Esophagus squamous epithelium (tissue), 5 donors: ENCODE measurements around the gene SPINT2. TPM values are rescaled to one million over a fixed set of nuclear protein-coding genes. Genes with fewer than 3 reads are reported as not detected.

Experiments
- DNase-seq: peaks from one replicate; lab custom pipeline; 2025; lab: John Stamatoyannopoulos, UW
- H3K27ac ChIP-seq, 4 donors: fragments of 200-600 bp; sonication (generic); one replicate each; pipeline ENCODE4 v1.5.1; 2016 to 2019; ENCODE audit warnings: mild to moderate bottlenecking in 1 of 4
- H3K27me3 ChIP-seq, 4 donors: fragments of 200-600 bp; sonication (generic); 1 replicate in 3 of 4; 2 replicates in 1 of 4; pipeline versions ENCODE4 v1.5.1 to v1.6.0; 2017 to 2021; ENCODE audit warnings: antibody characterized with exemption in 1 of 4
- H3K36me3 ChIP-seq, 3 donors: fragments of 200-600 bp; sonication (generic); one replicate each; pipeline ENCODE4 v1.5.1; 2016 to 2019
- H3K4me1 ChIP-seq, 3 donors: fragments of 200-600 bp; sonication (generic); one replicate each; pipeline ENCODE4 v1.5.1; 2017 to 2019
- H3K4me3 ChIP-seq, 4 donors: fragments of 200-600 bp; sonication (generic); 1 replicate in 3 of 4; 2 replicates in 1 of 4; pipeline ENCODE4 v1.5.1; 2016 to 2019; ENCODE audit warnings: mild to moderate bottlenecking in 2 of 4, moderate library complexity in 1 of 4
- H3K9me3 ChIP-seq, 3 donors: fragments of 200-600 bp; sonication (generic); one replicate each; pipeline ENCODE4 v1.5.1; 2016 to 2019
- POLR2A ChIP-seq, 4 donors: fragments of 450-650 bp; IDR thresholded peaks; one replicate each; pipeline ENCODE4 v1.6.1; 2017; ENCODE audit warnings: antibody characterized with exemption in 4 of 4, mild to moderate bottlenecking in 4 of 4, moderate library complexity in 3 of 4
- WGBS, 2 donors: methylation state at CpG; one replicate each; pipeline ENCODE4 v1.1.5; 2018; 5-methylcytosine and 5-hydroxymethylcytosine counted together
- intact Hi-C: fragments of 100-400 bp; cut with DNase I; formaldehyde crosslinking; loops from one replicate; pipeline ENCODE4 v1.15.0; 2022
- total RNA-seq, 4 donors: library from RNA; depleted of rRNA; stranded (reverse); fragments of >200 nt; gene quantifications; one replicate each; pipeline ENCODE4 v1.1.0, GENCODE V29; 2016
- TF ChIP-seq, protein P1 (sequence below), 6 experiments: fragments of 450-650 bp in 4 of 6; fragments of 200-600 bp in 2 of 6; sonication (generic) in 2 of 6; IDR thresholded peaks; one replicate each; pipeline ENCODE4 v1.5.1; 2016 to 2019; ENCODE audit warnings: antibody characterized with exemption in 6 of 6, mild to moderate bottlenecking in 4 of 6, moderate library complexity in 4 of 6
- donor health status: DM: yes; HTN: yes; CAD: no.

The SPINT2 gene
- total RNA-seq, 4 donors from 2014 or later, result 345 to 663 (median 433) TPM

DNA sequence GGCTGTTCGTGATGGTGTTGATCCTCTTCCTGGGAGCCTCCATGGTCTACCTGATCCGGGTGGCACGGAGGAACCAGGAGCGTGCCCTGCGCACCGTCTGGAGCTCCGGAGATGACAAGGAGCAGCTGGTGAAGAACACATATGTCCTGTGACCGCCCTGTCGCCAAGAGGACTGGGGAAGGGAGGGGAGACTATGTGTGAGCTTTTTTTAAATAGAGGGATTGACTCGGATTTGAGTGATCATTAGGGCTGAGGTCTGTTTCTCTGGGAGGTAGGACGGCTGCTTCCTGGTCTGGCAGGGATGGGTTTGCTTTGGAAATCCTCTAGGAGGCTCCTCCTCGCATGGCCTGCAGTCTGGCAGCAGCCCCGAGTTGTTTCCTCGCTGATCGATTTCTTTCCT lies 27.5 kb downstream of the SPINT2 start:
- peaks cover 4 to 67% (median 20%) of the 10 kb centered on the region in 3 donors for H3K36me3 ChIP-seq
- 42 to 57% methylated on average over 7 to 8 of the region's 15 CpGs for WGBS, 2 donors

DNA sequence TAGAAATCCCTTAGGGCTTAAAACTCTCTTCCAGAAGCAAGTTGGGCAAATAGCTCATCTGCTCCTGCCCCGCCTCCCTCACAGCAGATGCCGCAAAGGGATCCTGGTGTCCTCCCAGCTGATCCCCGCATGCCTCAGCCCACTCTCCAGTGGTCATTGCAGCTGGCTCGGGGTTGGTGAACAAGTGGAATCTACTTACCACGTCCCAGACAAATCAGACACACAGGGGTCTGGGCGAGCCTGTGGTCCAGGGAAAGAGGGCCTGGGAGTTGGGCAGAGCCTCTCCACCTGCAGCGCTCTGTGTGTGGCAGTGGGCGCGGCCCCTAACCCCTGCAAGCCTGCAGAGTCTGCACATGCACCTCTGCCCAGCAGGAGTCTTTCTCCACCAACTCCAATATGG lies 28.9 kb downstream of the SPINT2 start:
- H3K27ac ChIP-seq, result peak overlapping the region in 2 of 4 donors; percentile 7 to 9
- intact Hi-C loops, result no loop called here
- no peak for DNase-seq

More for the DNA sequence above, 27.5 kb downstream of the SPINT2 start:
- TF ChIP-seq POLR2A (IDR thresholded peaks at IDR 0.05), result no peak
- TF ChIP-seq, protein P1, sequence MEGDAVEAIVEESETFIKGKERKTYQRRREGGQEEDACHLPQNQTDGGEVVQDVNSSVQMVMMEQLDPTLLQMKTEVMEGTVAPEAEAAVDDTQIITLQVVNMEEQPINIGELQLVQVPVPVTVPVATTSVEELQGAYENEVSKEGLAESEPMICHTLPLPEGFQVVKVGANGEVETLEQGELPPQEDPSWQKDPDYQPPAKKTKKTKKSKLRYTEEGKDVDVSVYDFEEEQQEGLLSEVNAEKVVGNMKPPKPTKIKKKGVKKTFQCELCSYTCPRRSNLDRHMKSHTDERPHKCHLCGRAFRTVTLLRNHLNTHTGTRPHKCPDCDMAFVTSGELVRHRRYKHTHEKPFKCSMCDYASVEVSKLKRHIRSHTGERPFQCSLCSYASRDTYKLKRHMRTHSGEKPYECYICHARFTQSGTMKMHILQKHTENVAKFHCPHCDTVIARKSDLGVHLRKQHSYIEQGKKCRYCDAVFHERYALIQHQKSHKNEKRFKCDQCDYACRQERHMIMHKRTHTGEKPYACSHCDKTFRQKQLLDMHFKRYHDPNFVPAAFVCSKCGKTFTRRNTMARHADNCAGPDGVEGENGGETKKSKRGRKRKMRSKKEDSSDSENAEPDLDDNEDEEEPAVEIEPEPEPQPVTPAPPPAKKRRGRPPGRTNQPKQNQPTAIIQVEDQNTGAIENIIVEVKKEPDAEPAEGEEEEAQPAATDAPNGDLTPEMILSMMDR (IDR thresholded peaks at IDR 0.05), result peak in 1 of 6 experiments; percentile 8
- H3K4me3 ChIP-seq, result no peak overlapping the region
- H3K4me1 ChIP-seq, result peaks cover 18 to 85% (median 28%) of the 10 kb centered on the region in 3 donors
- intact Hi-C loops, result no loop called here
- H3K9me3 ChIP-seq, result no peaks in the 10 kb centered on the region
- peak overlapping the region; percentile 67 to 89 (median 82) for H3K27ac ChIP-seq
- DNase-seq, result no peak
- H3K27me3 ChIP-seq, result no peaks in the 10 kb centered on the region

DNA sequence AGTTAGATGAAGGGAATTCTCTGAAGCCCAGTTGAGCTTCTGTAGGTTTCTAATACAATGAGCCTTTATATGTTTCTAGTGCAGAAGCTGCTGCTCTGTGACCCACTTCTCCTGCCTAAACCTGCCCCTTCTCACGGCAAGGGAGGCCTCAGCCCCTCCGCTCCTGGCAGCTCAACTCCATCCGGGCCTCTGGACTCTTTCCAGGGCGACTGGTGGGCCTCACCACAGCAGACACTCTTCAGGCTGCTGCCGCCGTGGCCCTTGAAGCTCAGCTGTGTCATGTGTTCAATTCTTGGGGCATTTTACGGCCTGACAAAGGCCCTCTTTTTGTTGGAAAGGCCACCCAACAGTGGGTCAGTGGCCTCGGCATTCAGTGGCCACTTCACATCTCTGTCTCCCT lies 29.7 kb downstream of the SPINT2 start:
- 70% methylated on average over 6 of the region's 8 CpGs; no CpG with 5 or more reads in 1 of the 2 donors for WGBS, 2 donors
- Histone ChIP-seq H3K4me1 (peaks cover 27 to 97% (median 42%) of the 10 kb centered on the region in 3 donors), H3K4me3 (no peak overlapping the region), H3K27ac (peak overlapping the region in 1 of 4 donors; percentile 82), H3K36me3 (peaks cover 4 to 44% (median 9%) of the 10 kb centered on the region in 3 donors), H3K9me3 (no peaks in the 10 kb centered on the region), H3K27me3 (no peaks in the 10 kb centered on the region)
- DNase-seq, result no peak
- intact Hi-C loops, result no loop called here
- TF ChIP-seq, protein P1 (IDR thresholded peaks at IDR 0.05), result no peak
- no peak for TF ChIP-seq POLR2A (IDR thresholded peaks at IDR 0.05)

More for the DNA sequence above, 28.9 kb downstream of the SPINT2 start:
- no peaks in the 10 kb centered on the region for H3K27me3 ChIP-seq
- TF ChIP-seq POLR2A (IDR thresholded peaks at IDR 0.05), result no peak
- H3K9me3 ChIP-seq, result no peaks in the 10 kb centered on the region
- peaks cover 4 to 53% (median 17%) of the 10 kb centered on the region in 3 donors for H3K36me3 ChIP-seq
- H3K4me3 ChIP-seq, result no peak overlapping the region
- H3K4me1 ChIP-seq, result peaks cover 19 to 97% (median 33%) of the 10 kb centered on the region in 3 donors
- WGBS, 2 donors, result 86 to 100% methylated on average over 3 to 8 of the region's 9 CpGs

DNA sequence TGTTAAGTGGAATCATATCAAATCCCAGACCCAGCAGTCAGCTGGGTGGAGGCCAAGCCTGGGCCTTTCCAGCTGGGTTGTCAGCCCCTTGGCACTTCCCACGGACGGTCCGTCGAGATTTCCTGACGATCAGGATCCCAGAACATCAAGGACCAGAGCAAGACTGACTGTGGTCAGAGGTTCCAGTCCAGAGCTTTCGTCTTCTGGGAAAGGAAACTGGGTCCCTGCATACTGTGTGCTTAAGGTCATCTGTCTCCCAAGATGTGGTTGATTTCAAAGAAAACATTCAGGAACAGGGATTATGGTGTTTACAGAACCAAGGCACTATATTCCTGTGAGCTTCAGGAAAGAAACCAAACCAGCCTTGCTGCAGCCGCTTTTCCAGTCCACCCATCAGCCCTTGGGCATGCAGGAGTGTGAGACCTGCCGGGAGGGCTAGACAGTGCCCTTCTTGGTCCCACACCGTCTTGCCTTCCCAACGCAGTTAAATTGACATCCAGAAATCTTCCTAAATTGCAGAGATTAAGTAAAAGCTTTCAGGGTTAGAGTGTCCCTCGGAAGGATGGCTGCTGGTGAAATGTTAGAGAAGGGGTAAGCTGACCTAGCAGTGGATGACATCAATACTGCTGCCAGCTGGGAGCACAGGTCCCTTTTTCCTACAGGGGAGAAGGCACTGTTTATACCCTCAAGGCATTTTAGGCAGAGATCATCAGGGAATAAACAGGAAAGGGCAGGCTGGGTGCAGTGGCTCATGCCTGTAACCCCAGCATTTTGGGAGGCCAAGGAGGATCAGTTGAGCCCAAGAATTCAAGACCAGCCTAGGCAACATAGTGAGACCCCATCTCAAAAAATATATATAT lies 34.7 kb downstream of the SPINT2 start:
- Histone ChIP-seq H3K27me3 (no peaks in the 10 kb centered on the region), H3K27ac (peak overlapping the region; percentile 56 to 96 (median 80)), H3K4me3 (no peak overlapping the region), H3K4me1 (peaks cover 16 to 94% (median 42%) of the 10 kb centered on the region in 3 donors), H3K36me3 (peaks cover 0 to 5% (median 0%) of the 10 kb centered on the region in 3 donors), H3K9me3 (no peaks in the 10 kb centered on the region)
- intact Hi-C loops, result no loop called here
- 26 to 66% methylated on average over 8 to 9 of the region's 11 CpGs for WGBS, 2 donors
- TF ChIP-seq, protein P1 (IDR thresholded peaks at IDR 0.05), result no peak
- TF ChIP-seq POLR2A (IDR thresholded peaks at IDR 0.05), result no peak
- DNase-seq, result no peak

GRCh38 chr19:38303517-38304351 lies 39.4 kb downstream of the SPINT2 start, which contains the start of gene C19orf33:
C19orf33 (plus strand) TSS chr19:38304251; CDS start chr19:38304262, 11 bp downstream.
- TF ChIP-seq, protein P1 (IDR thresholded peaks at IDR 0.05), result no peak
- TF ChIP-seq POLR2A (IDR thresholded peaks at IDR 0.05), result peak in 3 of 4 donors; percentile 25 to 74 (median 35)
- DNase-seq, result no peak
- H3K9me3 ChIP-seq, result no peaks in the 10 kb centered on the region
- H3K36me3 ChIP-seq, result peaks cover 10 to 33% (median 10%) of the 10 kb centered on the region in 3 donors
- intact Hi-C loops, result no loop called here
- 38 to 43% methylated on average over 8 to 20 of the region's 28 CpGs for WGBS, 2 donors
- H3K27me3 ChIP-seq, result no peaks in the 10 kb centered on the region
- peak within 1 kb of the TSS; percentile 92 to 98 (median 96) for H3K27ac ChIP-seq
- H3K4me1 ChIP-seq, result peaks cover 11 to 65% (median 13%) of the 10 kb centered on the region in 3 donors
- peak within 1 kb of the TSS; percentile 50 to 67 (median 58) for H3K4me3 ChIP-seq
